ENCODE results near the gene TOB2.
"Not testable (repeated sequence)": the region's sequence is repeated elsewhere in the genome, so short reads cannot be mapped to it uniquely, and the experiment has no call there.

GRCh38 chr22:41434361-41435003 lies 12.1 kb downstream of the TOB2 start:
- TF ChIP-seq POLR2A, CTCF (IDR thresholded peaks at IDR 0.05): not testable (repeated sequence)
